GM10248 (cell line): Measurements from ENCODE around the gene TPRX2.

Experiments
- CTCF ChIA-PET: fragments of 300-600 bp; sonication (Branson Sonifier 250); formaldehyde crosslinking; extraction: SDS; loops from one replicate; lab custom pipeline; 2021; ENCODE audit warnings: antibody characterized with exemption; lab: Yijun Ruan, JAX
- POLR2A ChIA-PET: fragments of 350-650 bp; sonication (Branson Sonifier 250); formaldehyde crosslinking; extraction: SDS; loops from one replicate; lab custom pipeline; 2020; ENCODE audit warnings: antibody characterized with exemption; lab: Yijun Ruan, JAX
- DNase-seq: peaks from one replicate; pipeline ENCODE4 v3.0.0; 2012; ENCODE audit errors: extremely low spot score
- TF ChIP-seq, protein P1 (sequence below): IDR thresholded peaks from 2 replicates; pipeline ENCODE4 v1.5.1; 2012; ENCODE audit warnings: mild to moderate bottlenecking, low read depth; ENCODE audit errors: extremely low read depth, missing control alignments, control extremely low read depth

Gene TPRX2

DNA sequence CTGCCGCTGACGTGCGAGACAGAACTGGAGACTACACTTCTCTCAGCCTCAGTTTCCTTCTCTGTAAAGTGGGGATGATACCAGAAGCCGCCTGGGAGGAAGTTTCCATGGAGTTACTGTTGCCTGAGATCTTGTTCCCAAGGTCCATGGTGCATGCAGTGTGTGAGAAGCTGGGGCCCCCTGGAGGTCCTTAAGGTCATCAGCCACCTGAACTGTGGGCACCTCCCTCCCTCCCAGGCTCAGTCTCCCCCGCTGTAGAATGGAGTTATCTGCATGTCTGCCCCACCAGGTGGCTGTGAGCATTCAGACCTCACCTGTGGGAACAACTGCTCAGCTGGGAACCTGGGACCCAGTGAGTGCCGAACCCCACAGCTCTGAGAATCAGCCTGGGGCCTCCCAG lies 34.6 kb upstream of the TPRX2 start:
- ChIA-PET CTCF (interaction anchor here (2.3 kb wide), 1 partner anchor 10 kb away, joined by 8 read pairs; no protein-coding TSS in a partner anchor), POLR2A (no interaction called here)
- no peak for DNase-seq
- TF ChIP-seq, protein P1, sequence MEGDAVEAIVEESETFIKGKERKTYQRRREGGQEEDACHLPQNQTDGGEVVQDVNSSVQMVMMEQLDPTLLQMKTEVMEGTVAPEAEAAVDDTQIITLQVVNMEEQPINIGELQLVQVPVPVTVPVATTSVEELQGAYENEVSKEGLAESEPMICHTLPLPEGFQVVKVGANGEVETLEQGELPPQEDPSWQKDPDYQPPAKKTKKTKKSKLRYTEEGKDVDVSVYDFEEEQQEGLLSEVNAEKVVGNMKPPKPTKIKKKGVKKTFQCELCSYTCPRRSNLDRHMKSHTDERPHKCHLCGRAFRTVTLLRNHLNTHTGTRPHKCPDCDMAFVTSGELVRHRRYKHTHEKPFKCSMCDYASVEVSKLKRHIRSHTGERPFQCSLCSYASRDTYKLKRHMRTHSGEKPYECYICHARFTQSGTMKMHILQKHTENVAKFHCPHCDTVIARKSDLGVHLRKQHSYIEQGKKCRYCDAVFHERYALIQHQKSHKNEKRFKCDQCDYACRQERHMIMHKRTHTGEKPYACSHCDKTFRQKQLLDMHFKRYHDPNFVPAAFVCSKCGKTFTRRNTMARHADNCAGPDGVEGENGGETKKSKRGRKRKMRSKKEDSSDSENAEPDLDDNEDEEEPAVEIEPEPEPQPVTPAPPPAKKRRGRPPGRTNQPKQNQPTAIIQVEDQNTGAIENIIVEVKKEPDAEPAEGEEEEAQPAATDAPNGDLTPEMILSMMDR = no peak

DNA sequence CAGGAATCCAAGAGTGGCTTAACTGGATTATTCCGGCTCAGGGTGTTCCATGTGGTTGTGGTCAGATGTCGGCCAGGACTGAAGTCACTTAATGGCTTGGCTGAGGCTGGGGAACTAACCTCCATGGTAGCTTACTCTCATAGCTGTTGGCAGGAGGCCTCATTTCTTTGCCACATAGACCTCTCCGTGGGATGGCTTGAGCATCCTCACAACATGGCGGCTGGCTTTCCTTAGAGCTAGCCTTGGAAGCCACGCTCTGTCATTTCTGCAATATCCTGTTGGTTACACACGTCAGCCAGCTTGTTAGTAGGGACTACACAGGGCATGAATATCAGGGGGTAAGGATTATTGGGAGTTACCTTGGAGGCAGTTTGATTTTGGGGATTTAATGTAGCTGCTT lies 32.2 kb upstream of the TPRX2 start:
- TF ChIP-seq, protein P1 = no peak
- no peak for DNase-seq
- CTCF ChIA-PET = interaction anchor here (1.1 to 1.7 kb wide), 3 partner anchors 11 to 37 kb away, joined by 3 to 7 read pairs (median 5); no protein-coding TSS in a partner anchor
- POLR2A ChIA-PET = no interaction called here

DNA sequence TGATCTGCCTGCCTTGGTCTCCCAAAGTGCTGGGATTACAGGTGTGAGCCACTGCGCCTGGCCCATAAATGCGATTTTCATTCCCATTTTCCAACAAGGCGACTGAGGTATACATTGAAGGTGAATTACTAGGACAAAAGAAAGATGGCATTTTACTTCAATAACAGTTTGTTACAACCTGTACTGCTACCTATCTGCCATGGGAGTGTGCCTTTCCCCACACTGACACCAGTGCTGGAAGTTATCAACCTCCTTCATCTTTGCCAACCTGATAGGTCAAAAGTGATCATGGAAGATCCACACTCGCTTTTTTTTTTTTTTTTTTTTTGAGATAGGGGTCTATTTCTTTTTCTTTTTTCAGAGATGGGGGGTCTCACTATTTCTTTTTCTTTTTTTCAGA lies 26.3 kb upstream of the TPRX2 start:
- ChIA-PET CTCF (no interaction called here), POLR2A (no interaction called here)
- TF ChIP-seq, protein P1 = no peak
- no peak for DNase-seq

DNA sequence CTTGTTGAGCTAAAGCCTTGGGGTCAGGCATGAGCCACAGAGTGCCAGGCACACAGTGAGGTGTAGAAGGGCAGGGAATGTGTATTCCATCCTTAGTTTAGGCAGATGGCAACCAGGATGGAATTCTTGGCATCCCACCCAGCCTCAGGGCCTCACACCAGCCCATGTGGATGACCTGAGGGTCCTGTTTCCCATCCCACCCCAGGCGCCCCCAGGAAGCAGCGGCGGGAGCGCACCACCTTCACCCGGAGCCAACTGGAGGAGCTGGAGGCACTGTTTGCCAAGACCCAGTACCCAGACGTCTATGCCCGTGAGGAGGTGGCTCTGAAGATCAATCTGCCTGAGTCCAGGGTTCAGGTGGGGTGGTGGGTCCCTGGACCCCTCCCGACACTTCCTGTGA lies 23.0 kb upstream of the TPRX2 start:
- TF ChIP-seq, protein P1 = no peak
- DNase-seq = no peak
- ChIA-PET CTCF (no interaction called here), POLR2A (no interaction called here)

DNA sequence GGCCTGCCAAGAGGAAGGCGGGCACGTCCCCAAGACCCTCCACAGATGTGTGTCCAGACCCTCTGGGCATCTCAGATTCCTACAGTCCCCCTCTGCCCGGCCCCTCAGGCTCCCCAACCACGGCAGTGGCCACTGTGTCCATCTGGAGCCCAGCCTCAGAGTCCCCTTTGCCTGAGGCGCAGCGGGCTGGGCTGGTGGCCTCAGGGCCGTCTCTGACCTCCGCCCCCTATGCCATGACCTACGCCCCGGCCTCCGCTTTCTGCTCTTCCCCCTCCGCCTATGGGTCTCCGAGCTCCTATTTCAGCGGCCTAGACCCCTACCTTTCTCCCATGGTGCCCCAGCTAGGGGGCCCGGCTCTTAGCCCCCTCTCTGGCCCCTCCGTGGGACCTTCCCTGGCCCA lies 19.6 kb upstream of the TPRX2 start:
- POLR2A ChIA-PET = no interaction called here
- CTCF ChIA-PET = no interaction called here
- DNase-seq = no peak
- TF ChIP-seq, protein P1 = no peak

DNA sequence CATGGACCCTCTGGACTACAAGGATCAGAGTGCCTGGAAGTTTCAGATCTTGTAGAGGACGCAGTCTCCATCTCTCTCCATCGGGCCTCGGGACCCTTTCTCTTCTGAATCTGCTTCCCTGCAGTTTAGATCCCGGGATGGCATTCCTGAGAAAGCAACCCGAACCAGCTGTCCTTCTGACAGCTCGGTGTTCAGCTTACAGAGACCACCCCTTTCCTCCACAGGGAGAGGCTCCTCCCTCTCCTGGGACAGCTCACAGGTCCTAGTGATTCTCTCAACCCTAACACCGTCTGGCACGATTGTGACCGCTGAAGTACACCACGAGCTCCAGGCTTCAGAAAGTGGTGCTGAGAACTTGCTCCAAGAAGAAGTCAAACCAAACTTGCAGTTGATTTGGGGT lies 19.1 kb upstream of the TPRX2 start:
- ChIA-PET CTCF (no interaction called here), POLR2A (no interaction called here)
- TF ChIP-seq, protein P1 = no peak
- DNase-seq = no peak
